GM18511 (cell line): ENCODE data around the gene KCNT1.

Experiments used
- ATAC-seq: cut with Tn5 transposase; IDR thresholded peaks from one replicate; pipeline ENCODE4 v1.9.1; 2021; ENCODE audit warnings: mild to moderate bottlenecking, moderate library complexity; ENCODE audit not compliant: unreplicated experiment

KCNT1 gene

GRCh38 chr9:135744333-135745070, 42.5 kb downstream of the KCNT1 start:
- ATAC-seq = no peak

DNA sequence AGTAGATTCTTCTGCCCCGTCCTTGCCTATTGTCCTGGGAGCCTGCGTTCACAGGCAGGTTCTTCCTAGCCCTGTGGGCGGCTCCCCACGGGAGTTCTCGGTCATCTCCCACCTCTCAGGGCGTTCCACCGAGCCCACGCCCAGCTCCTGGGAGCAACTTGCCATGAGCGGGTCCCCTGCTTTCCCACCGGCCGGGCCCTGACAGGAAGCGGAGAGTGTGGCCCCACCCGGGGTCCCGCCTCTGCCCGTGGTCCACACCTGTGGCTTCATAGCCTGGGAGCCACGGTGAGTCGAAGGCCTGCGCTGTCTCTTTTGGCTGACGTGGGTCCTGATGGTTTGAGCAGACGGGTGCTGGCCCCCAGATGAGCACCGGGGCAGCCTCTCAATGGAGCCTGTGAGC, 43.2 kb downstream of the KCNT1 start:
- ATAC-seq = no peak

DNA sequence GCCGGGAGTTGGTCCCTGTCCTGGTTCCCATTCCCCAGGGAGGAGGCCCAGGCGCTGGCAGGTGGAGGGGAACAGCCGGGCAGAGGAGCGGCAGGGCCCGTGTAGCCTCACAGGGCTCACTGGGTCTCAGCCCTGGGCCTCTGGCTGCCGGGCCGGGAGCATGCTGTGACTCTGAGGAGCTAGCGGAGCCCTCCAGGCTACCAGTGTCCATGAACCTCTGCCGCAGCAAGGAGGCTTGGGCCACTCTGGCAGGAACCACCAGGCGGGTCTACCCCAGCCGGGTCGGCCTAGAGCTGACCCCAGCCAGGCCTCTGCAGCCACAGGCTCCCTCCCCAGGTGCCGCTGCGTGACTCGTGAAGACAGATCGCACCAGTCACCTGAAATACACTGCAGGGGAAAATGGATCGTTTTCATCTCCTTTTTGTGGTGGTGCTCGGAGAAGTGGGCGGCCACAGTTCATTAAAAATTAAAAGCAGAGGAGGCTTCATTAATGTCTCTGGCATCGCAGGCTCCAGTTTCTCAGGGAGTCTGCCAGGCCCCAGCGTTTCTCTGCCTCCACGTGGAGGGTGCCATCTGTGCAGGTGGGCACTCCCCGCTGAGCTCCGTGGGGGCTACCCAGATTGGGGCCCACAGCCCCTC, 43.8 kb downstream of the KCNT1 start:
- ATAC-seq = no peak

GRCh38 chr9:135746565-135746964, 44.6 kb downstream of the KCNT1 start:
- no peak for ATAC-seq

DNA sequence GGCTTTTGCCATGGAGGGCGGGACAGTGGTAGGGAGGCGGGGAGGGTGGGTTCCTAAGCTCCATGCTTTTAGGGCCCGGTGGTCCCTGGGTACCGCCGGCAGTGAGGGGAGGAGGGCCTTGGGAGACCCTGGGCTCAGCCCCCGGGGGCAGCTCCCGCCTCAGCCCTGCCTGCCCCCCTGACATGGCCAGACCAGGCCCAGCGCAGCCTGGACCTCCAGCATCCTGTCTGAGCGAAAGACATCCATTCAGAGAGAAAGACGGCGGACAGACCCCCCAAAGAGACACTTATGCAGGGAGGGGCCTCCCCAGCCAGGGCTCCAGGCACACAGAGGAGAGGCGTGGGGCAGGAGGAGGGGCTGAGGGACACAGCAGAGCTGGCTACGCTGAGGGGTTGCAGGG, 45.3 kb downstream of the KCNT1 start:
- ATAC-seq = no peak

- no peak for ATAC-seq
These were observed 46.7 kb downstream of the KCNT1 start for GRCh38 chr9:135748676-135749075.

- ATAC-seq = no peak
These were observed 47.4 kb downstream of the KCNT1 start for GRCh38 chr9:135749171-135750045.

GRCh38 chr9:135750786-135751185, 48.8 kb downstream of the KCNT1 start:
- no peak for ATAC-seq

DNA sequence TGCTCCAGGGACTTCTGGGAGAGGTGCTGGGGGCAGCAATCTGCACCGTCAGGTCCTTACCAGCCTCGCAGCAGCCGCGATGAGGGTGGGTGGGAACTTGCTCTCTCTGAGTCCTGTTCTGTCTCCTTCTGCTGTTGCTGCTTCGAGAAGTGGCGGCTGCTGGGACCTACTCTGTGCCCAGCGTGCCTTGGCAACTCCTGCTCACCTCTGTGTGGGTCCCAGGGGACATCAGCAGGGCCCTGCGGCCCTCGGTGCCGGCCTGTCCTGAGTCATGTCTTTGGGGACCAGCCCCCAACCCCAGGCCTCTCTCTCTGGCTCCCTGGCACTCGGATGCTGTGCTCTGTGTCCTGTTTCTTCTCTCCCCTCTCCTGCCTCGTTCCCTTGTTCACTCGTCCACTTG, 49.5 kb downstream of the KCNT1 start:
- no peak for ATAC-seq

DNA sequence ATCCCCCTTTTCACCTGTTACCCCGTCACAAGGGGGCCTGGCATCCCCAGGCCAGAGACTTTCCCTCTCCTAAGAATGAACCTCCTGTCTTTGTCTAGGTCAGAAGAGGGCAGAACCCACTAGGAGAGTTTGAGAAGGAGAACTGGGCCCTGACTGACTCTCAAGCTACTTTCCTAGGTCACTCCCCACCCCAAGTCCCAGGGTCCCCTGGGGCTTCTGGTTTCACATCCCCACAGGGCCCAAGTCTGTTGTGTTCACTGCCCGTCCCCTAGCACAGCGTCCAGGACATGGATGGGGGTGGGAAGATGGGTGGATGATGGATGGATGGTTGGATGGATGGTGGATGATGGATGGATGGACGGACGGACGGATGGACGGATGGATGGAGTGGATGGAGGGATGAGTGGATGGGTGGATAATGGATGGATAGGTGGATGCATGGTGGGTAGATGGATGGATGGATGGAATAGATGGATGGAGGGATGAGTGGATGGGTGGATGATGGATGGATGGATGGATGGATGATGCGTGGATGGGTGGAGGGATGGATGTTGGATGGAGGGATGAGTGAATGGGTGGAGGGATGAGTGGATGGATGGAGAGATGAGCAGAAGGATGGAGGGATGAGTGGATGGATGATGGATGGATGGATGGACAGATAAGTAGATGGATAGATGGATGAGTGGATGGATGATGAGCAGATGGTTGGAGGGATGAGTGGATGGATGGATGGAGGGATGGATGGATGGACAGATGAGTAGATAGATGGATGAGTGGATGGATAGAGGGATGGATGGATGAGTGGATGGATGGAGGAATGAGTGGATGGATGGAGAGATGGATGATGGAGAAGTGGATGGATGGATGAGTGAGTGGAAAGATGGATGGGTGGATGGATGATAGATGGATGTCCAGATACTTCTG, 50.6 kb downstream of the KCNT1 start:
- no peak for ATAC-seq

DNA sequence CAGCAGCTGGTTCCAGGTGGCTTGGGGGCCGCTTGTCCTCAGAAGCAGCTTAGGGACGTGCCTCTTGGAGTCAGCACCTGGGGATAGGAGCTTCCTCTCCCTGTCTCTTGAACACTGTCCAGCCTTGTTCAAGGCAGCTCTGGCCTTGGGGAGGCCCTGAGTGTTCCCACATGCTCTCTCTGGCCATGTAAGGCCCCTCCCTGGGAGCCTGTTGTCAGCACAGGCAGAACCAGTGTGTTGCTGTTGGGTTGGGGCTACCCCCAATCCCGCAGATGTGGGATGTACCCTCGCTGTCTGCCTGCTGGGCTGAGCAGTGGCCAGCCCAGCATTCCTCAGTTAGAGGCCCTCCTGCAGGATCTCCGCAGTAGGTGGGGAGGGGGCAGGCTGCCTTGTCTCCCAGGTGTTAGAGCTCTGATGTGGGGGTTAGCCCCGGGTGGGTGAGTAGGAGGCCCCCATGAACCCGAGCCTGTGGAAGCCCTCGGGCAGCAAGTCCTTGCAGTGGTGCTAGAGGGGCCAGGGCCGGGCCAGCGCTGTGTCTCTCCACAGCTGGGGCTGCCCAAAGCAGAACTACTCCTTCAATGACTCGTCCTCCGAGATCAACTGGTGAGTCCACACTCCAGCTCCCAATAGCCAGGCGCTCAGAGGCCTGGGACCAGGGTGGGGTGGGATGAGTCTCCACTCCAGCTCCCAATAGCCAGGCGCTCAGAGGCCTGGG, 51.6 kb downstream of the KCNT1 start:
- no peak for ATAC-seq

DNA sequence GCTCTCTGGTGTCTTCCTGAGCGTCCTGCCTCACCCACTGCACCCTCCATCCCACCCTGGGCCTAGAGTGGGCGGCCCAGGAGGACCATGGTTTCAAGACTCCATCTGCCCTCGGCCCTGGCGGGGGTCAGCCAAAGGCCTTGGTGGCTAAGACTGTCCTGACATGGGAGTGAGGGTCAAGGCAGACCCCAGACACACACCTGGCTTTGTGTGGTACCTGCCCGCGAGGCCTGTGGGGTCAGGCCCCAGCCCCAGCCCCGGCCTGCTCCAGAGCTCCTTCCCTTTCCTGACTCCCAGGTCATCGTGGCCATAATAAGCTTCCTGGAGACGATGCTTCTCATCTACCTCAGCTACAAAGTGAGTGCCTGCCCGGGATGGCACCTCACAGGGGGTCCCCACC, 54.6 kb downstream of the KCNT1 start:
- ATAC-seq = no peak

DNA sequence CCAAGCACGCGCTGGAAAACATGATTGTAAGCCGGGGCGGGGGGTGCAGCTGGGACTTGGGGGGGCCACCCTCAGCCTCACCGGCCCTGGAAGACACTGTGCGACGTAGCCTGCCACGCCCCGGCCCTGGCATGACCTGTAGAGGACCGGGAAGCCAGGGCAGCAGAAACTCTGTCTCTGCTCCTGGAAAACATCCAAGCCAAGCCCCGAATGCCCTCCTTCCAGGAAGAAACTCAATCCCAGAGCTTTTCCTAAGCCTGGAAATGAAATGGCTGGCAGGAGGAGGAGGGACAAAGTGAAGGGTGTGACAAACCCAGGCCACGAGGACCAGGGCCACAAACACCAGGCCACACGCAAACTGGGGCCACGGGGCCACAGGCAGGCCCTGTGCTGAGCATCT, 55.4 kb downstream of the KCNT1 start:
- no peak for ATAC-seq

- no peak for ATAC-seq
These were observed 56.1 kb downstream of the KCNT1 start for GRCh38 chr9:135758056-135758455.

DNA sequence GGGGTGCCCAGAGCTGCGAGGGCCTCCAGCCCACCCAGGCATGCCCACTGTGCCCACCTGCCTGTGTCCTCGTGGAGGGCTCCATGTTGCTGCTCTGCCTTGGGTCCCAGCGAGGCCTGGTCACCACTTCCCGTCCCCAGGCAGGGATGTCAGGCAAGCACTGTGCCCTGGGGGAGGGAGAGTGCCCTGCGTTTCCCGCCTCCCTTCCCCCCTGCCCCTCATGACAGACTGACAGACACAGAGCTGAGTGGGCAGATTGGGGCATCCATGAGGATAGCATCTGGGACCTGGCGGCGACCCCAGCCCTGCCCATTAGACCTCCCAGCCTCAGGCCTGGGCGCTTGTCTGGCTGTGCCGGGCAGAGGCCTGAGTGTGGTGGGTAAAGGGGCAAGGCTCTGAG, 56.9 kb downstream of the KCNT1 start:
- ATAC-seq = no peak

GRCh38 chr9:135759676-135760300, 57.8 kb downstream of the KCNT1 start:
- no peak for ATAC-seq

GRCh38 chr9:135760465-135760864, 58.5 kb downstream of the KCNT1 start:
- no peak for ATAC-seq

DNA sequence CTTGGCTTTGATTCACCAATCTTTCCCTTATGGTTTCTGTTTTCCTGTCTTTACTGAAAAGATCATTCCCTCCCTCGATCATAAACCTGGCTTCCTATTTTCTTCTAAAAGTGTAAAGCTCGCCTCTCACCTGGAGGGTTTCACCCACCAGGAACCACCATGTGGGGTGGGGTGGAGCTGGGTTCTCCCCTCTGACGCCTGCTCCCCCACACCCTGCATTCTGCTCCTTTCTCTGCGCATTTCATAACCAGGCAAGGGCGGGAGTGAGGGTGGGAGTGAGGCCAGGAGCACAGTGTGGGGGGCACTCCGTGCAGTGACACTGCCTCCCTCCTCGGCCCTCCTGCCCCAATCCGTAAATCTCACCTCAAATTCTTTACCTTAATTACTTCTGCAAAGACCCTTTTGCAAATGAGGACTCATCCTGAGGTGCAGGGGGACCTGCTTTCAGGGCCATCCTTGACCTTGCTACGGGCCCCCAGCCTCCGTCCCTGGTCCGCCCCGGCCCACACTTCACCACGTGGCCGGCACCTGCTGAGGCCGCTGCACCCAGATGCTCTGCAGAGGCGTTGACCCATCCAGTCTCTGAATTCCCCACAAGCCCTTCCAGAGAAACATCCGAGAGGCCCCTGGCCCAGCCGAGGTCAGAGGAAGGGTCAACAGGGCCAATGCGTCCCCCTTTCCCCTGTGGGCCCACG, 59.3 kb downstream of the KCNT1 start:
- no peak for ATAC-seq

DNA sequence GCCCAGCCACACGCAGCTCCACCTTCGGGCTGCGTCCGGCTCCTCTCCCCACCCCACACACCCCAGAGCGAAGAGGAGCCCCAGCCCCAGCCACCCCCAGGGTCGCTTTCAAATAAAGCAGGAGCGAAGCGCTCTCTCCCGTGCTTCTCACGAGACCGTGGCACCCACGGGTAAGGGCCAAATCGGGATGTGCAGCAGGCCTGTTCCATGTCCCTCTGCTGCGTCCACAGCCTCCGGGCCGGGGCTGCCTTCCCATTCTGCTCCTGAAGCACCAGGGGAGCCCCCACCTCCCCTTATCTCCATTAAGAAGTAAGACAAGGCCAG, 59.8 kb downstream of the KCNT1 start:
- ATAC-seq = no peak
